GM12891 (cell line): ENCODE data around the gene OR10H5.
"Not testable (repeated sequence)": the region's sequence is repeated elsewhere in the genome, so short reads cannot be mapped to it uniquely, and the experiment has no call there.

Experiments used
- POLR2A ChIP-seq: IDR thresholded peaks from 2 replicates; pipeline ENCODE4 v1.6.1; 2011; ENCODE audit warnings: low read depth, low read length, control low read depth
- POLR2AphosphoS5 ChIP-seq: IDR thresholded peaks from 2 replicates; pipeline ENCODE4 v1.6.1; 2011; ENCODE audit warnings: low read depth, low read length, control low read depth

DNA sequence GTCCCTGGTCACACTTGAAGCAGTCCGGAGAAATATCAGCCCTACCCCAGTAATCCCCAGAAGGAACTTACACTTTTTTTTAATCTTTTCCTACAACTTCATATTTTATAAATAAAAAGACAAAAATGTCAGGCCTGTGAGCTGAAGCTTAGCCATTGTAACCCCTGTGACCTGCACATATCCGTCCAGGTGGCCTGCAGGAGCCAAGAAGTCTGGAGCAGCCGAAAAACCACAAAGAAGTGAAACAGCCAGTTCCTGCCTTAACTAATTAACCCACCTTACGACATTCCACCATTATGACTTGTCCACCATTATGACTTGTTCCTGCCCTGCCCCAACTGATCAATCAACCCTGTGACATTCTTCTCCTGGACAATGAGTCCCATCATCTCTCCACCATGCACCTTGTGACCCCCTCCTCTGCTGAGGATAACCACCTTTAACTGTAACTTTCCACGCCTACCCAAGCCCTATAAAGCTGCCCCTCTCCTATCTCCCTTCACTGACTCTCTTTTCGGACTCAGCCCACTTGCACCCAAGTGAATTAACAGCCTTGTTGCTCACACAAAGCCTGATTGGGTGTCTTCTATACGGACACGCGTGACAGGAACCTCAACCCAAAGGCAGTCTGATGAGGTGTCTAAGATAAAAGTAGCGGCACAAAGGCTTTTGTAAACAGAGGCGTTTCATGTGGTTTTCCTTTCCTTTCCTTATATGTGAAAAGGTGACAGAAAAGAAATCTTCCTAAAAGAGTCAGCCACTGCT lies 48.3 kb downstream of the OR10H5 start:
- not testable (repeated sequence) for TF ChIP-seq POLR2AphosphoS5, POLR2A
